Mesenteric fat pad (tissue), 1 donor: ENCODE results near the gene CNOT2. TPM values are rescaled to one million over a fixed set of nuclear protein-coding genes. Genes with fewer than 3 reads are reported as not detected.

ENCODE experiments used
- total RNA-seq: library from RNA; stranded (reverse); fragmentation: NEBNext Ultra II Directional; extraction: Animal tissue kit (Norgen Biotek cat#: 25700); gene quantifications from one replicate; pipeline ENCODE4 v1.2.1, GENCODE V29; 2021
- donor health status: DM: yes; HTN: yes; CAD: no.

Gene CNOT2
- total RNA-seq, 1 donor from 2014 or later: 65.9 TPM

Other genes starting within 250 kb of the CNOT2 start
- gene KCNMB4, start 122.9 kb downstream of the CNOT2 start, total RNA-seq: 1.2 TPM